ENCODE data around the gene DTNA.

DTNA gene

GRCh38 chr18:34809451-34810072, 99.5 kb downstream of the DTNA start:
- no peak for ATAC-seq

- no peak for ATAC-seq
Observed at GRCh38 chr18:34816183-34816582, 106.1 kb downstream of the DTNA start.

GRCh38 chr18:34817636-34818035, 107.5 kb downstream of the DTNA start:
- no peak for ATAC-seq

GRCh38 chr18:34818064-34818463, 108.0 kb downstream of the DTNA start:
- ATAC-seq = no peak

DNA sequence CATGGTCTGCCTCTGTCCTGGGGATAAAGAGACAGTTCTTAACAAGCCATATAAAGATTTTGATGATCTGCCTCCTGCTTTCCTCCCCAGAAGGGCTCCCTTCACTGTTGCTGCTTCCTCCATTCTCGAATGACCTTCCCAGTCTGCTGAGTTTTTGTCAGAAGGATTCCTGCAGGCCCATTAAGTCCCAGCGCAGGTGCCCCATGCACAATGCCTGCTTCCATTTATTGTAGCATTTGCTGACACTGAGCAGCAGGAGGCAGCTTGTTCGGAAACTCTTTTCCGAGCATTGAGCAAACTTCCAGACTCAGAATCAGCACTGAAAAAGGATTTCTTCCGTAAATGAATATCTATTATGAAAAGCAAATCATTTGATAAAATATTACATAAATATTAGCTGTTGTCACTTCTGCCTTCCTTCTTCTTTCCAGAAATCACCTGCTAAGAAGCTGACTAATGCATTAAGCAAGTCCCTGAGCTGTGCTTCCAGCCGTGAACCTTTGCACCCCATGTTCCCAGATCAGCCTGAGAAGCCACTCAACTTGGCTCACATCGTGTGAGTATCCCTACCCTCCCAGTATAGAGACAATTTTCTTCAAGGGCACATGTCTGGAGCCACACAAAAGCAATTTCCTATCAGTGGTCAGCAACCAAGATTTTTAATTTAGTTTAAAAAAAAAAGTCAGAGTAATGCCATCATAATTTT, 110.4 kb downstream of the DTNA start:
- no peak for ATAC-seq

DNA sequence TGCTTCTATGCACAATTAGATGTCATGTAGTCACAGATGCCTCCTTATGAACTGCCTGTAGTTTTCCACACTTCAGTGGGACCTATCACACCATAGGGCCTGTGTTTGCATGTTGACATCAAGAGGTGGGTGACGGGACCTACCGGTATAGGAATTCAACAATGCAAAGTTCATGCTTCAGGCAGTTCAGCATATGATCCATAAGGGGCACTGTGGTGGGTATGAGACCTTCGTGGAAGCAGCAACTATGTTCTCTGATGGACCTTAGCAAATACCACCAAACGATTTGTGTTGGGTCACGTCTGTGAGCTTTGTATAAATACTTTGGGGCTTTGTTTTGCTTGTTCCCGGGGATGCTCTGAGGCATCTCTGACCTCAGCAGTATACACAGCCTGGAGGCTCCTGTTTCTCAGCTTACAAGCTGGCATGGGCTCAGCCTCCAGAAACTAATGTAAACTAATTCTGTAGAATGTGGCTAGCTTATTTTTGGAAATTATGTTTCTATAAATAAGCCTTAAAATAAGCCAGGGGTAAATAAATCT, 111.6 kb downstream of the DTNA start:
- ATAC-seq = no peak

DNA sequence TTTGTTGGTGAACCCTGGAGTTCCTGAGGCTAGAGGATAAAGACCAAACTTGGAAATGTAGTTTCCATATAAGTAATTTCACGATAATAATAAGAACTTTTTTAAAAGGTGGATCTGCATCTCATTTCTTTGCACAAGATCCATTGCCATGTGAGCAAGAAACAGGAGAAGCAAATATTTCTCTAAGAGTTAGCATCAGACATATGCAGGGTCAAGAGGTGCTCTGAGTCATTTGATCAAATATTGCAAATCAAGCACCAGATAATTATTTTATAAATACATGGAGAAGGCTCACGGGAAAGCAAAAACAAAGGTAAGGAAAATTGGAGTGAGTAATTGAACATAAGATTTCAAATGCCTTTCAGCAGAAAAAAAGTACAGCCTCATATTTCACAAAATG, 118.0 kb downstream of the DTNA start:
- ATAC-seq = no peak

GRCh38 chr18:34834897-34835296, 124.8 kb downstream of the DTNA start:
- ATAC-seq = no peak

DNA sequence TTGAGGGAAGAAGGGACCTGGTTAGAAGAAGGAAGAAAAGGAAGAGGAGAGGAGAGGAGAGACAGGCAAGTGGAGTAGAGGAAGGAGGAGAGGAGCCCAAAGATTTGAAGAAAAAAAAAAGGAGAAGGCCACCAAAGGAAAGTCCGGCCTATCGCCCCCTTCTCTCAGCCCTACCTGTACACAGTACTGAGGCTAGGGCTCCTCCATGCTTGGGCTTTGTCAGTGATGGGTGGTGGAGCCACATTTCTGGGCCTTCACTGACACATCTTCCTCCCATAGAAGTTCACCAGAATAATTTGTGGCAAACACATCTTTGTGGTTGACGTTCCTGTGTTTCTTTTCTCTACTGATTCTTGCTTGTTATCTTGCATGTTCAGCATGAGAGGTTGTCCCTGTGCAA, 125.4 kb downstream of the DTNA start:
- no peak for ATAC-seq

GRCh38 chr18:34837769-34838272, 127.7 kb downstream of the DTNA start:
- ATAC-seq = no peak

DNA sequence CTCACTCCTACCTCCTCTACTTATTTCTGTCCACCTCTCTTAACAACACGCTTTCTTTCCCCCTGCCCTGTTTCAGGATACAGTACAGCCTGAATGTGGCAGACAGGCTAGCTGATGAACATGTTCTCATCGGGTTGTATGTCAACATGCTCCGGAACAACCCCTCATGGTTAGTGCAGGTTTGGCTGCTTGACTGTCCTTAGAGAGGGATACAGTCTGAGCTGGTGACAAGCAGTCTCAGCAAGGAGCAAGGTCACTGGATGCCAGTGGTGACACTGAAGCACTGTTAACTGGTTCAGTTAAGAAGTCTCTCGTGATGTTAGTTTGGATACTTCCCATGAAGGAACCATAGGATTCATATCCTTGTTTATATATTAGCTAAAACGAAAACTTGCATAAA, 128.6 kb downstream of the DTNA start:
- ATAC-seq = no peak

DNA sequence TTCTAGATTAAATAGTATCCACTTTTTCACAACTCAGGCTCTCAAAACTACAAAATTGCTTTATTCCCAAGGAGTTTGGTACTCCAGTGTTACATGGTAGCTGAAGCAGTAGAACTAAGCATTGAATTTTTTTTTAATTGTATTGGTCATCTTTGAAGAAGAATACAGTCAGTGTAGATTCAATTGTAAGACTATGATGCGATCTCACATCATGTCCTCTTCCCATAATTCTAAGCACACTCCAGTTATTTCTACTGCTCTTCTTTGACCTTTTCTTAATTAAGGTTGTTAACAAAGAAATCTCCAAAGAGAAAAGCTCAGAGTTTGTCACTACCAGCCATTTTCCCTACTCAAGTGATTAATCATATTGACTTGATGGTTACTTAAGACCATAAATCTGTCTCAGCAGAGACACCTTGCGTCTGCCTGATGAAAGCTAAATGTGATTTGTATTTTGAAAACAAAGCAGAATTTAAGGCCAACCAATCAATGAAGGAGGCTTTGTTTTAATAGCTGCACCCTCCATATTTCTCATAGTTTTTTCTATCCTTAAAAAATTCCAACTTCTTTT, 130.2 kb downstream of the DTNA start:
- no peak for ATAC-seq

DNA sequence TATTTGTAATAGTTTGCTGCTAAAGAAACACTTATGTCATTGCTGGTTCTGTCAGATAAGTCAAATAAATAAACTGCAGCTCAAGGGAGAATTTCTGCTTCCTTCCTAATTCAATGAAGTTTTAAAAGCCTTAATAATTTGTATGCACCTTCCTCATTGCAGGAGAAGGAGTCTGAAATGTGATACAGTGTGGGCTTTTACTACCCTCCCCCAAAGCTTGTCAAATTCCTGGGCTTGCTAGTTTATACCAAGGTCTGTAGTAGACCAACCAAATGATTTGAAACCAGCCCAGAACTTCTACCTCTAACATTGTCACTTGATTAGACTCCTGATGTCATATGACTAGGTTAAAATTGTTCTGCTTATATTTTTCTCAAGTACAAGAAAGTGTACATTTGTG, 131.8 kb downstream of the DTNA start:
- ATAC-seq = no peak

DNA sequence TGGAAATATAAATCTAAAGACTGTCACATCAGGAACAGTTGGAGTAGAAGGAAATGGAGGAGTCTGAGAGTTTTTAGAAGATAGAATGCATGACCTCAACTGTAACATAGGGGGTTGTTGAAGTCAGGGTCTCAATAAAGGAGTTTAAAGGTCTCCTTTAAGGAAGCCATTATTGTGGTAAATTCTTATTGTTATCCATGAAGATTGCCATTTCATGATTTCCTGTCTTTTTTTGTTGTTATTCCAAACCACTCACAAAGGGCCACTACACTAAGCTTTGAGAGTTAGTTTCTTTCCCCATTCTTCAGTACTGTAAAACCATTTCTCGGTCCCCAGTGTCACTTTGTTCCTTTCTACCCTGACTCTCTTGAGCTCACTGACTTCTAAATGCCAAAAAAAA, 134.0 kb downstream of the DTNA start:
- ATAC-seq = no peak

DNA sequence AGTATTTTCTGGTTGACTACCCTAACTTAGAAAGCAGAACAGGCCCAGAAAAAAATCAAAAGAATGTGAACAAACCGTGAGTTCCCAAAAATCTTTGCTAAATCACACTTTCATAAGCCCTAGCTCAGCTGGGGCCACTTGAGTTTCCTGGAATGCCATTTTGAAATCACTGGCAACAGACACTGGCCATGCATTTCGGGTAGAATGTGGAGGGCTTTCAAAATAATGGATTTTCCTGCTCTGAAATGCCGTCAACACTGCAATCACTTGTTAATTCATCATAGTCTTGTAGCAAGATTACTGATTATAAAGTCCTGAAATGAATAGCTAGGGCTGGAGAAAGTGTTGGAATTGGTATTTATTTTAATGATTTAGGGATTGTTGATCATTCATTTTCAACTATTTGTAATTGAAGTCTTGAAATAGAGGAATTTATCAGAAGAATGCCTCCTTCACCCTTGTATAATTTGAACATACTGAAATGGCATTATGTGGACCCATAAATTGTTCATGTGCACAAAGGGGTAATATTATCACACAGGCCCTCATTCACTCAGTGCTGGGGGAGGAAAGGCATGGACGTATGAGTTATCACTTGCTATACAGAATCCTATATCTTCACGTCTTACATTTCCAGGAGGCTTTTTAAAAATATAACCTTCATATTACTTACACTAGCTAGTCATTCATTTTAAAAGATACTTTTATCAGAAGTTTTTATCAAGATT, 134.8 kb downstream of the DTNA start:
- no peak for ATAC-seq

DNA sequence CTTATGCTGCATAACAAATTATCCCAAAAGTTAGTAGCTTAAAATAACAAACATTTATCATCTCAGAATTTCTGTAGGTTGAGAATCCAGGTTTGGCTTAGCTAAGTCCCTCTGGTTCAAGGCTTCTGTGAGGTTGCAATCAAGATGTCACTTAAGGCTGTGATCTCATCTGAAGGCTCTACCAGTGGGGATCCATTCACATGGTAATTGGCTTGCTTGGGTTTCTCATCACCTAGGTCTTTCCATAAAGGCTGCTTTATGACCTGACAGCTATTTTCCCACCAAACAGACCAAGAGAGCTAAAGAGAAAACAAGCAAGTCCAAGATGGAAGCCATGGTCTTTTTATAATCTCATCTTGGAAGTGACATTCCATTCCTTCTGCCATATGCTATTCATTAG, 137.3 kb downstream of the DTNA start:
- no peak for ATAC-seq

DNA sequence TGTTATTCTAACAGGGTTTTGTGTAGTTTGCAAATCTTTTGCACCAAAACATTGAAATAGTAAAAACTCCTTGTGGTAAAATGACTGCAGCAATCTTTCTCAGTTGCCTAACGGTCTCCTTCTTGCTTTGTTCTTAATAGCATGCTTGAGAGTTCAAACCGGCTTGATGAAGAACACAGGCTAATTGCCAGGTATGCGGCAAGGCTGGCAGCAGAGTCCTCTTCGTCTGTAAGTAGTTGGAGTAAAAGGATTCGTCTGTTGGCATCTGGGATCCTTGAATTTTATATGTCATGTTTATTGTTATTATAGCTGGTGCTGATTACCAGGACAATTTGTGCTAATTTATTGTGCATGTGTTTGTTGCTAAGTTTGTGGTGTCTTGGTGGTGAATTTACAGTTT, 138.1 kb downstream of the DTNA start:
- ATAC-seq = no peak

- no peak for ATAC-seq
Observed at GRCh38 chr18:34848695-34849094, 138.6 kb downstream of the DTNA start.

DNA sequence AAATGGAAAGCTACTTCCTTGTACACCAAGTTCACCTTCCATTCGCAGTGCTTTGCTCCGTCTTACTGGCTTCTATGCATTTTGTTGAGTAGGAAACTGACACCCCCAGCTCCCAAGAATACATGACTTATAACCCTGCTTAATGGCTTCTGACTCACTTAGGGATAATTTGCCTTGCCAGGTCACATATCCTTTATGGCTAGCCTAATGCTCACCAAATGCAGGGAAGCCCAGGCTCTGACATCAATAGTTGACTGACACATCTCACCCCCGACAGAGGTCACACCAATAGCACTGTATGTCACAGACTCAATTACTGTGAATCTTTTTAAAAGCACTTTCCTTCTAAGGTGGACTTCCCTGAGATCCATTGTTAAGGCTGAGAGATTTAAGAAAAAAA, 147.2 kb downstream of the DTNA start:
- no peak for ATAC-seq

DNA sequence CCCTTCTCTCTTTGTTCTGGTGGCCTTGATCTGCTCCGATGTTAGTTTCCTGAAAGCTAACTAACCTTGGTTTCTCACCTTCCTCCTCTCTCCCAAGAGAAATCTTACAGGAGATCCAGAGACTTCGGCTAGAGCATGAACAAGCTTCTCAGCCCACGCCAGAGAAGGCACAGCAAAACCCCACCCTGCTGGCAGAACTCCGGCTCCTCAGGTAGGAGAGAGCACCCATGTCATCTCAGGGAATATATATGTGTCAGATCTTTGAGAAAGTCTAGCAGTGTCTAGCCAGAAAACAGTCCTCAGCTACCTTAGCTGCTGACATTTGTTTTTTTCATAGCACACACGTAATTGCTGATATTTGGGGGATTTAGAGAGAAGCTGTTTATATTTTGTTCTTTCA, 148.1 kb downstream of the DTNA start:
- no peak for ATAC-seq

- no peak for ATAC-seq
Observed at GRCh38 chr18:34859496-34859895, 149.4 kb downstream of the DTNA start.

GRCh38 chr18:34862561-34862960, 152.5 kb downstream of the DTNA start:
- peak; percentile 10 to 16 for ATAC-seq

DNA sequence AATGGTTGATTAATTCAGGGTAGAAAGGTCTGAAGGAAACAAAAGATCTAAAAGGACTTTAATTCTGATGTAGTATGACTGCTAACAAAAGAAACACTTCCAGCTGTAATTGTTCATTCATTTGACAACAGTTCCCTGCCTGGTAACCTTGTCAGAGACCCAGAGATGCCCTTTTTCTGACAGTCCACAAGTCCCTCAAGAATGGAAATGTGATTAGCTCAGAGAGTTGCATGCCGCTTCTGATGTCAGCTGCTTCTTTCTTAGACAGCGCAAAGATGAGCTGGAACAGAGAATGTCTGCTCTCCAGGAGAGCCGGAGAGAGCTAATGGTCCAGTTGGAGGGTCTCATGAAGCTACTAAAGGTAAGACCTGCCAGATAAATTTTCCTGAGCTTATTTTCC, 153.6 kb downstream of the DTNA start:
- no peak for ATAC-seq
